GM18517 (cell line): ENCODE measurements around the gene CD2.

Source experiments
- ATAC-seq: cut with Tn5 transposase; IDR thresholded peaks from one replicate; pipeline ENCODE4 v1.9.1; 2021; ENCODE audit warnings: mild to moderate bottlenecking, moderate library complexity; ENCODE audit not compliant: unreplicated experiment

The CD2 gene

DNA sequence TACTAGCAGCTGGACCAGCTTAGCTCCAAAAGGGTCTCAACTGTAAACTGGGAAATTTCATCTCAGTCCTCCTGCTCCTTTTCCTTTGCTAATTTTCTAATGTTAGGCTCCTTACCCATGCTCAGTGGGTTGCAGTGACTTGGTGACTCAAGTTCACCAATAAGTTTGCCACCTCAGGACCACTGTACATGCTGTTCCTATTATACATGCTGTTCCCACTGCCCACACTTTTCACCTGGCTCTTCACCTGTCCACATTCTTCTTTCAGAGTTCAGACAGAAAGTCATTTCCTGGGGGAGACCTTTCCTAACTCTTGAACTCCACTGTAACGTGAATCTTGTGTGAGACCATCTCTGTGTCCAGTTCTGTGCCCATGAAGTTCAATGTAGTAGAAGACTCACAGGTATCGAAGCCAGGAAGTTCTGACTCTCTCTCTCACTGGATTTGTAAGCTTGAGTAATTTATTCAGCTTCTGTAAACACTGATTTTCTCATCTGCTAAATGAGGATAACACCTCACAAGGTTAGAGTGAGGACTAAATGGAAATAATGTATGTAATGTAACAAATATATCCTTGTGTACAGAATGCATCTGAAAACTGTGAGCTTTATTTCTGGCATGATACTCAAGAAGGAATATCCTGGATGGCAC is 17.9 kb downstream of the CD2 start:
- ATAC-seq = no peak

DNA sequence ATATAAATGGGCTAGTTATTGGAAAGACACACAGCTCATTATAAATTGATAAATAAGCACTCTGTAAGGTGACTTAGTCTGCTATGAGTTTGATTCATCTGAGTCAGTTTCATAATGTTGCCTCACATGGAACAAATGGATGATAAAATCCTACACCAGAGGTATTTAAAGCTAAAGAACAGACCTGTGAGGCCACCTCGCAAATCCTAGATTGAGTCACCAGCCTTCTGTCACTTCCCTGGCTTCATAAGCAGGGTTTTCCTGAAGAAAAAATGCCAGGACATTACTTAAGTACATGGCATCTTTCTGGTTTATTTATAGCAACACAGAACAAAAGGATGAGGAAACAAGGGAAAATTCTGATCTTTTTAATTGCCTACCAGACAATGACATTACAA is 18.4 kb downstream of the CD2 start:
- ATAC-seq = no peak

GRCh38 chr1:116775116-116775752 is 21.0 kb downstream of the CD2 start:
- ATAC-seq = no peak

- no peak for ATAC-seq
Observed at GRCh38 chr1:116777831-116778830, 23.9 kb downstream of the CD2 start.

DNA sequence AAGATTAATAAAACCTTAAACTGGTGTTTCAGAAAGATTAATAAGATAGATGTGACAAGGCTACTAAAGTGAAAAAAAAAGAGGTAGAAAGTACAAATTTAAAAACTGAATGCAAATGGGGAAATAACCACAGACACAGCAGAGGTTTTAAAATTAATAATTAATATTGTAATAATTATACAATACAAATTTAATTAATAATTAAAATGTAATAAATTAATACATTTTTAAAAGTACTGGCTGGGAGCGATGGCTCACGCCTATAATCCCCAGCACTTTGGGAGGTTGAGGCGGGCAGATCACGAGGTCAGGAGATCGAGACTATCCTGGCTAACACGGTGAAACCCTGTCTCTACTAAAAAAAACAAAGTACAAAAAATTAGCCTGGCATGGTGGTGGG is 26.8 kb downstream of the CD2 start:
- ATAC-seq = no peak

GRCh38 chr1:116785006-116785405 is 30.8 kb downstream of the CD2 start:
- ATAC-seq = no peak

DNA sequence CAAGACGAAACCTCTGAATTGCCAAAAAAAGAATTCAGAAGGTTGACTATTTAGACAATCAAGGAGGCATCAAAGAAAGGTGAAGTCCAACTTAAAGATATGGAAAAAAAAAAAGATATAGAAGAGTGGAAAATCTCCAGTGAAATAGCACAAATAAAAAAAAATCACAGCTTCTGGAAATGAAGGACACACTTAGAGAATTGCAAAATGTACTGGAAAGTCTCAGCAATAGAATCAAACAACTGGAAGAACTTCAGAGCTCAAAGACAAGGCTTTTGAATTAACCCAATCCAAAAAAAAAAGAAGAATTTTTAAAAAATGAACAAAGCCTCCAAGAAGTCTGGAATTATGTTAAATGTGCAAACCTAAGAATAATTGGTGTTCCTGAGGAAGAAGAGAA is 31.8 kb downstream of the CD2 start:
- ATAC-seq = no peak

DNA sequence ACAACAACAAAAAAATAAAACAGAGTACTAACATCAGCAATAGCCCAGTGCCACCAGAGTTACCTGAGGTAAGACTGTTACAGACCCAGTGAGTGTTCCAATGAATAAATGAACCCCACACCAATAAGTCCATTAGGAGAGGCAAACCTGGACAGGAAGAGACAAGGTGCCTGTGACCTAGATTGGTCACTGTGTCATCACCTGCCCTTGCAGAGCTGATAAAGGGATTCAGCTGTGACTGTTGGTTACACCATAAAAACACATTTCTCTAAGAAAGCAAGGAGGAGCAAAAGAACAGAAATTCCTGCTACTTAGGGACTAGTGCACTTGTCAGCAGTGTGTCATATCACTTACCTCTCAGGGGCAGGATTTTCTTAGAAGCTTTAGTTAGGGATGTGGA is 37.5 kb downstream of the CD2 start:
- no peak for ATAC-seq

GRCh38 chr1:116793357-116793935 is 39.2 kb downstream of the CD2 start:
- no peak for ATAC-seq

DNA sequence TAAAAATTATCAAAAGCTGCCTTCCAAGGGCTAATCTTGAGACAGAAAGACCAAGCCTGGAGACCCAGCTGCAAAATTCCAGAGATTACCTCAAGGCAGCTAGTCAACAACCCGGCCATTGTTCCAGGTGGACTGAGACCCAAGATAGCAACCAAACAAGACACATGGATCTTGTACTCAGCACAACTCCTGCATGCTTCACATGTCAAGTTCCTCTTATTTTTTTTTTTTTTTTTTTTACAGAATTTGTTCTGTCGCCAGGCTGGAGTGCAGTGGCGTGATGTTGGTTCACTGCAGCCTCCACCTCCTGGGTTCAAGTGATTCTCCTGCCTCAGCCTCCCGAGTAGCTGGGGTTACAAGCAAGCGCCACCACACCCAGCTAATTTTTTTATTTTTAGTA is 40.1 kb downstream of the CD2 start:
- ATAC-seq = no peak

- peak; percentile 97 for ATAC-seq
Observed at GRCh38 chr1:116794804-116795481, 40.7 kb downstream of the CD2 start.

- no peak for ATAC-seq
Observed at GRCh38 chr1:116795482-116795829, 41.2 kb downstream of the CD2 start.

- no peak for ATAC-seq
Observed at GRCh38 chr1:116804736-116805135, 50.5 kb downstream of the CD2 start.

DNA sequence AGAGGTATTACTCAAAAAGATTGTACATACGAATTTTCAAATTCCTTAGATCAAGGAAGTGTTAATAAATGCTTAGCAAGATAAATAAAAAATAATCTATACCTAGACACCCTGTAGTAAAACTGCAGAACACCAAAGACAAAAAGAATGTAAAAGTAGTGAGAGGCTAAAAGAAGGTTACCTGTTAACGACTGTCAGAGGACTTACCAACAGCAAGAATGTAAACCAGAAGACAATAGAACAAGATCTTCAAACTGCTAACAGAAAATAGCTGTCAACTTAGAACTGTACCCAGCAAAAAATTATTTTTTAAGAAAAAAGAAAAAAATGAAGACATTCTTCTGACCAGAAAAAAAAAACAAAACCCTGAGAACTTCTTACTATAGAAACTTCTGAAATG is 51.2 kb downstream of the CD2 start:
- ATAC-seq = no peak

DNA sequence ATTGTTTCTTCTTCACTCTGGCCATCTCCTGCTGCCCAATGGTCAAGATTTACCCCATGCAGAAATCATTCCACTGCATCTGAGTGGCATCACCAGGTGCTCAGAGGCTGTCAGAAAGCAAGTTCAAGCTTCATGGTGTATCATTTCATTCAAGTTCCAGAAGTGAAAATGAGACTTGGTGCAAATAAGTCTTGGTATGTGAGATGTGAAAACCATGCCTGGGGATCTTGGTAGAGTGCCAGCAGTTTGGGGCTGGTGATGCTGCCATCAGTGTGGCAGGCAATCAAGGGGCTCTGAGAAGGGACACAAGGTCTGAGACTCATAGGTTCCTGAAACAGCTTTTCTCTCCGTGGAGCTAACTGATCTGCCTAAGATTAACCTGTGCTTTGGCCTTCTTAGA is 52.0 kb downstream of the CD2 start:
- peak; percentile 78 for ATAC-seq

- no peak for ATAC-seq
Observed at GRCh38 chr1:116806671-116807070, 52.4 kb downstream of the CD2 start.

DNA sequence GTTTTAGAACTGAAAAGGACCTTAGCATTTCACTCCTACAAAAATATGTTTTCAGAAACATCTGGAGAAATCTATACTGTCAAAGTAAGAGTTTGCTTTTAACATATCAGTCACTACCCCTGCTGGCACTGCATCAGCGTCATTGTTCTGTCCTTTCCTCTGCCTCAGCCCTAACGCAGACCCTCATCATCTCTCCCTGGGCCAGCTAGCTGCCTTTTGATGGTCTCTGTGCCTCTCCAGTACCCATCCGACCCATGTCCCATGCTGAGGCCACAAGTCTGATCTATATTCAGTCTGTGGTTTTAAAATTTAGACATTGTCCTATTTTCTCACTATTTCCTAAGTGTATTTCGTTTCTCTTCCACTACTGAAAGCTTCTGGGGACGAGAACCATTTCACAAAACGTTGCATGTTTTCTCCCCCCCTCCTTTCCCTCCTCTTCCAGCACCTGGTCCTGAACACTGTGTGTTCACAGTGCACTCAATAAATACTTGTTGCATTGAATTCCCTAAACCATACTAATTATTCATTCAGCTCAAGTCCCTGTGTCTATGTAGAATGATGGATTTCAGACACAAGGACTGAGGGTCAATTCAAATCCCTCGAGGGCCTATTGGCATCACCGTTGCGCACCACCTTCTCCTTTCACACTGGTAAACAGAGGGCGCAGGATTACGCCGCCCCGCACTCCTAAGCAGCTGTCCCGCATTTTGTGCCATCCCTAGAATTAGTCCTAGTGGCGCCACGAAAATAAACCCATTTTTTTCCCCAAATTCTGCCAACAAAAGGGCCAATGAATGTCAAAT is 53.4 kb downstream of the CD2 start:
- ATAC-seq = no peak

DNA sequence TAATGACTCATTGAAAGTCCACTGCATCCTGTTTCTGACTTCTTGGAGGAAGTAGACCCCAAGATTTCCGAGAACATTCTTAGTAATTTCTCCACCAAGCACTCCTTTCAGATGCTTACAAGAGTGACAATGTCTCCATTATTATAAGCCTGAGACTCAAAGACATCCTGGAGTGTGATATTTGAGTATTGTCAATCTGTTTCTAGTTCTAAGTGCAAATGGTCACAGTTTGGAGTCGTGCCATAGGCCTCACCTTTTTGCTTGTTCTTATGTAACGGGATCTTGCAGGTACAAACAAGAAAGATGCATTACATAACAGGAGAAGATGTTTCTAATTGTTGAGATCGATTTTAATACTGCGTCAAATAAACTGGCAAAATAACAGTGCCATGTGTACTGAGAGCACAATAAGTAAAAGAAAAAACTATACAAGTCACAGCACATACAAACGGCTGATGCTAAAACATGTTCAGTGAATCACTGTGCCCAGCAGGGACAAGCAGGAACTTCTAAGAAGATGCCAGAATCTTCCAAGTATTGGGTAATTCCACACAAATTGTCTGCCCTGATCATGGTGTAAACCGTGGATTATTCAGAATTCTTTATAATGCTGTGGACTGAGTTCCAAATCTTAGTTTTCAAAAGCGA is 54.1 kb downstream of the CD2 start:
- no peak for ATAC-seq

- no peak for ATAC-seq
Observed at GRCh38 chr1:116808848-116809508, 54.7 kb downstream of the CD2 start.
